ENCODE data around the gene MACROD2. TPM values are rescaled to one million over a fixed set of nuclear protein-coding genes. Genes with fewer than 3 reads are reported as not detected.
"Not testable (repeated sequence)": the region's sequence is repeated elsewhere in the genome, so short reads cannot be mapped to it uniquely, and the experiment has no call there.

MACROD2 gene
- polyA plus RNA-seq, 1 donor = 2.7 TPM

DNA sequence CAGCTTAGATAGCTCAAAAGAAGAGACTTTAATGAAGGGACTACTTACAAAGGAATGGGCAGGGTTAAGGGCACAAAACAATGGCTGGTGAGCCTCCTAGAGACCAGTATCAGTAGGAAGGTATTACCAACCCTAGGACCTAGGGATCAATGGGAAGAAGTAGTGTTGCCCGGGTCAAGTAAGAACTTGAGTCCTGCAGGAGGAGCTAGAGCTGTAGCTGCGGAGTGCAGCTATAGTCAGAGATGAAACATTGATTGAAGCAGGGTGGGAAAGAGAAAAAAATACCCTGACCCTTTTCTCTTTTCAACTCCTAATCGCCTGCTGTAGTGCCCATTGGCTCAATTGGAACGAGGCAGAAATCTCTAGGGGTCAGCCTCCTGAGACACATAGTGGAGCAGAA is 198.1 kb downstream of the MACROD2 start:
- DNase-seq (ENCODE audit: low read depth) = no peak

GRCh38 chr20:14193885-14194284 is 198.6 kb downstream of the MACROD2 start:
- DNase-seq (ENCODE audit: low read depth) = no peak

DNA sequence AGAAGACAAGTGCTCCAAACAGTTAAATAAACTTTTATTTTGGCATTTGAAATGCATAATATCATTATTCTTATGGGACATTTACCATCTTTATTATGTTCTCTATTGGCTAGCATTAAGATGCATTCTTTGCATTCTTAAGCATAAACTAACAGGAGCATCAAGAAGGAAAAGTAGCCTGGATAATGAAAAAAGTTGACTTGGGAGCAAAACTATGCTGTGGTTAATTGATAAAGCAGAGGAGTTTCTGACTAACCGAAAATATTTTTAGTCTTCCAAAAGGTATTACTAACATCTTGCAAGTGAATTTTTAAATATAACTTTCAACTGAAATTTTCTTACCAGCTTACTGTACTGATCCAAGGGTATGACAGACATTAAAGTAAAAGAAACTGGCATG is 201.8 kb downstream of the MACROD2 start:
- DNase-seq (ENCODE audit: low read depth) = no peak

- DNase-seq (ENCODE audit: low read depth) = no peak
Observed at GRCh38 chr20:14198416-14198815, 203.1 kb downstream of the MACROD2 start.

- no peak for DNase-seq (ENCODE audit: low read depth)
Observed at GRCh38 chr20:14199111-14199510, 203.8 kb downstream of the MACROD2 start.

- no peak for DNase-seq (ENCODE audit: low read depth)
Observed at GRCh38 chr20:14203657-14204056, 208.3 kb downstream of the MACROD2 start.

GRCh38 chr20:14207591-14207990 is 212.3 kb downstream of the MACROD2 start:
- no peak for DNase-seq (ENCODE audit: low read depth)

DNA sequence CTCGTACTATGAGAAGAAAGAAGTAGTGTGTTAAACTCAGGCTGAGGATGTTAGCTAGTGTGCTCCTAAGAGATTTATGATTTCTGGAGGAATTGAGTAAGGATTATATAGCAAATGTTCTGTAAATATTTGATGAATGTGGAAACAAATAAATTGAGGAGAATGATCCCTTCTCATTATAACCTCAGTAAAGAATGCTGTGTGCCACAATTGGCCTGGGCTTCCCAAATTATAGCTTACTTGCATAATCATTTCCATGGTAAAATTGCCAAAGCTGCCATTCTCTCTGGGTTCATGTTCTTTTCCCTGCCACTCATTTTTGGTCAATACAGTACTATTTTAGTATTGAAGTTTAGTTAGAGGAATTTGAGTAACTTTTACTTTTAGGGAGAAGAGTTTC is 213.6 kb downstream of the MACROD2 start:
- no peak for DNase-seq (ENCODE audit: low read depth)

DNA sequence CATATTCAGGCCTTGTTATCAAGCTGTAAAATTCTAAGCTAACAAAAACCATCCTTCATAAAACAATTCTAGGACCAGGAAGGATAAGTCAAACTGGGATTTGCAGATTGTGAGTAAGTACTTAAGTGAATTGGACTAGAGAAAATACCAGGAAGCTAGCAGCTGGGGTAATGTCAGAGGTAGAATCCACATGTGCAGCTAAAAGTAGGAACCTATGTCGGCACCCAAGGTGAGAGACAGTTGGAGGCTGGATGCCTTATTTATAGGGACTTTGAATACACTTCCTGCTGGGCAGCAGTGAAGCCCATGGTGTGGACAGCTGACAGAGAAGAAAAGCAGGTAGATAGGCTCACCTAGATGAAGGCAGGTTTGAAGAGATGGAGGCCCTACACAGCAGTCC is 214.8 kb downstream of the MACROD2 start:
- DNase-seq (ENCODE audit: low read depth) = no peak

DNA sequence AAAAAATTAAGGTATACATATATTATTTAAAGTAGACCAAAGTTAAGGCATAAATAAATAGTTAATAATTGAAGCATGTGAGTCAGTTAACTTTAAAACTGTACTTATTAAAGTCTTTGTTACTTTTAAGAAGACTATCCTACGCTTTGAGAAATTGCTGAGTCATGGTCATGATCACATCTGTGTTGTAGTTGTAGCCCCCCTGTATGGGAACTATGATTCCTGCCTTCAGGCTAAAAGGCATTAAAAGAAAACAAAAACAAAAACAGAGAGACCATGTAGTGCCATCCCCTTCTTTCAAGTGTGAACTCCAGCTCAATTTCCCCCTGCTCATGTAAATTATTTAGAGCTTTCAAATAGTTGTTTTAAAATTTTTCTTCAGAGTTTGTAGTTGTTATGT is 218.7 kb downstream of the MACROD2 start:
- DNase-seq (ENCODE audit: low read depth) = no peak

- DNase-seq (ENCODE audit: low read depth) = not testable (repeated sequence)
Observed at GRCh38 chr20:14215880-14216279, 220.6 kb downstream of the MACROD2 start.

GRCh38 chr20:14219801-14220461 is 224.6 kb downstream of the MACROD2 start:
- DNase-seq (ENCODE audit: low read depth) = no peak

GRCh38 chr20:14220986-14221385 is 225.7 kb downstream of the MACROD2 start:
- DNase-seq (ENCODE audit: low read depth) = no peak

DNA sequence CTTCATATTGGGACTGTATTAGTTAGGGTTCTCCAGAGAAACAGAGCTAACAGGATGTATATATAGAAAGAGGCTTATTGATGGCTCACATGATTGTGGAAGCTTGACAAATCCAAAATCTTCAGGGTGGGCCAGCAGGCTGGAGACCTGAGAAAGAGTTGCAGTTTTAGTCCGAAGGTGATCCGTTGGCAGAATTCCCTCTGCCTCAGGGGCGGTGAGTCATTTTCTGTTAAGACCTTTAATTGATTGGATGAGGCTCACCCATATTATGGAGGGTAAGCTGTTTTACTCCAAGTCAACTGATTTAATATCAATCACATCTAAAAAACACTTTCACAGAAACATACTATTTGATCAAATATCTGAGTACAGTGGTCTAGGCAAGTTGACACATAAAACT is 228.5 kb downstream of the MACROD2 start:
- no peak for DNase-seq (ENCODE audit: low read depth)

DNA sequence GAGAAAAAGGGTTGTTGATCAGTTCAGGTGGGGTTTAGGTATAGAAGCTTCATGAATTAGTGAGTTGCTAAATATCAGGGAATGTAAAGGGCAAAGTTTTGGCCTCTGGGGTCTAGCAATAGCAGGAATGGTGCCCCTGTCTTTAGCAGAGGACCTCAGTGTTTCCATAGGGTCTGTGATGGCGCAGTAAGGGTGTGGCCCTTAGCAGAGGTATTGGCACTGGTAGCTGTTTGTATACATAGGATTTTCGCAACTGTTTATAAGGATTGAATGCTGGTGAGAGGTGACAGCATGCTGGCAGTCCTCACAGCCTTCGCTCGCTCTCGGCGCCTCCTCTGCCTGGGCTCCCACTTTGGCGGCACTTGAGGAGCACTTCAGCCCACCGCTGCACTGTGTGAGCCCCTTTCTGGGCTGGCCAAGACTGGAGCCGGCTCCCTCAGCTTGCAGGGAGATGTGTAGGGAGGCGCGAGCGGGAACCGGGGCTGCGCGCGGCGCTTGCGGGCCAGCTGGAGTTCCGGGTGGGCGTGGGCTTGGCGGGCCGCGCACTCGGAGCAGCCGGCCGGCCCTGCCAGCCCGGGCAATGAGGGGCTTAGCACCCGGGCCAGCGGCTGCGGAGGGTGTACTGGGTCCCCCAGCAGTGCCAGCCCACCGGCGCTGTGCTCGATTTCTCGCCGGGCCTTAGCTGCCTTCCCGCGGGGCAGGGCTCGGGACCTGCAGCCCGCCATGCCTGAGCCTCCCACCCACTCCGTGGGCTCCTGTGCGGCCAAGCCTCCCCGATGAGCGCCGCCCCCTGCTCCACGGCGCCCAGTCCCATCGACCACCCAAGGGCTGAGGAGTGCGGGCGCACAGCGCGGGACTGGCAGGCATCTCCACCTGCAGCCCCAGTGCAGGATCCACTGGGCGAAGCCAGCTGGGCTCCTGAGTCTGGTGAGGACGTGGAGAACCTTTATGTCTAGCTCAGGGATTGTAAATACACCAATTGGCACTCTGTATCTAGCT is 231.0 kb downstream of the MACROD2 start:
- not testable (repeated sequence) for DNase-seq (ENCODE audit: low read depth)

DNA sequence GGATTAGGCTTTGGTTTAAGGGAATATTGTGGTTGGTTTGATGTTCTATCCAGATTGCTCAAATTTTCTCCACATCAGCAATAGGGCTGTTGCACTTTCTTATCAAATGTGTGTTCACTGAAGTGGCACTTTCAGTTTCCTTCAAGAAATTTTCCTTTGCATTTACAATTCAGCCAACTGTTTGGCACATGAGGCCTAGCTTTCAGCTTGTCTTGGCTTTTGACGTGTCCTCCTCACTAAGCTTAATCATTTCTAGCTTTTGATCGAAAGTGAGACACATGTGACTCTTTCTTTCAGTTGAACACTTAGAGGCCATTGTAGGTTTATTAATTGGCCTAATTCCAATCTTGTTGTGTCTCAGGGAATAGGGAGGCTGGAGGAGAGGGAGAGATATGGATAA is 237.3 kb downstream of the MACROD2 start:
- no peak for DNase-seq (ENCODE audit: low read depth)

DNA sequence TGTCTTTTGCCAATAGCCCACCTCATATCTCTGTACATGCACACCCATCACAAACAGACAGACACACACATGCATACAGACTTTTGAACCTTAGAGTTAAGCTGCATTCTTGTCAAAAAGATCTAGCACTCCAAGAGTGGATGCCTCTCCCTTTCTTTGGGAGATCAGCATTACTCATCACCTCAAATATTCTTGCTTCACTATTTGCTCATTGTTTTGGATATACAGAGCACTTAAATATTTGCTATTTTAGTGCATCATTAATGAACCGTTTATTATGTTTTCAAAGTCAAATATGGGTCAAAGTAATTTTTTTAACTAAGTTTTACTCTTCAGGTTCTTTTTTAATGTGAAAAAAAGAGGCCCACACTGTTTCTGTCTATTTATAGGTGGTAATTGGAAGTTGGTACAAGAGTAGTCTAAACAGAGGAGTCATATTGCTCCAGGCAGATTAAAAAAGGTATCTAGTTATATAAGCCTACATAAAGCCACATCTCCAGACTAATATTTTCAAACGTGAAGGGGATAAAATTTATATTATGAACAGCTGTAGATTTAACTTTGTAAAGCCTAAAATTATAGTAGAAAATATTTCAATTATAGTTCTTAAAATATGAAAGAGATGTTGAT is 239.5 kb downstream of the MACROD2 start:
- DNase-seq (ENCODE audit: low read depth) = no peak

- DNase-seq (ENCODE audit: low read depth) = no peak
Observed at GRCh38 chr20:14235355-14235754, 240.0 kb downstream of the MACROD2 start.

GRCh38 chr20:14245368-14245970 is 250.2 kb downstream of the MACROD2 start:
- DNase-seq (ENCODE audit: low read depth) = no peak

DNA sequence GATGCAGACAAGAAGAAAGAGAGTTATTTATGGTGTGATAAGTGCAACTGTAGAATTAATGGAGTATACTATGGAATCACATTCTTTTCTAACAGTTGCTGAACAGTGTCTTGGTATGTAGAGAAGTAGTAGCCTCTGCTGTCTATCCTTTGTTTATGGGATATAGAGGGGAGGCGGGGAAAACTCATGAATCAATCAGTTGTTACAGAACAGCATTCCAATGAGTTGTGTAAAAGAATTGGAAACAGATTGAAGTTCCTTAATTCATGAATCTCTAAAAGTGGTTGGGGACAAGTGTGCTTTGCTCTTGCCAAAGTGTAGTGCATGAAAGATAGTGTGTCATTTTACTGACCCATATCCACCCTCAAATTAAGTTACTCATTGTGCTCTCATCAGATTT is 264.4 kb downstream of the MACROD2 start:
- DNase-seq (ENCODE audit: low read depth) = no peak

DNA sequence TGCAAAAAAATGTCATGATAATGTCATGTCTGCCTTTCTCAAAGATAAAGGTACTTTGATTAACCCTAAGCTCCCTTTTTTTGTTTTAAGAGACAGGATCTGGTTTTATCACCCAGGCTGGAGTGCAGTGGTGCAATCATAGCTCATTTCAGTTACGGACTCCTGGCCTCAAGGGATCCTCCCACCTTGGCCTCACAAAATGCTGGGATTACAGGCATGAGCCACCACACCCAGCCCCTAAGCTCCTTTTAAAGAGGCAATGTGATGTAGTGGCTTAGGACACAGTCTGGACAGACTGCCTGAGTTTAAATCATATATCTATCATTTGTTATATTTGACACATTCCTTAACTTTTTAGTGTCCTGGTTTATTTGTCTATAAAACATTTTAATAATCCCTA is 265.1 kb downstream of the MACROD2 start:
- DNase-seq (ENCODE audit: low read depth) = no peak

- no peak for DNase-seq (ENCODE audit: low read depth)
Observed at GRCh38 chr20:14264869-14265268, 269.6 kb downstream of the MACROD2 start.
